ENCODE data around the gene SLC37A1. TPM values are rescaled to one million over a fixed set of nuclear protein-coding genes. Genes with fewer than 3 reads are reported as not detected.

SLC37A1 gene
- total and polyA plus RNA-seq, 9 of the 15 experiments (the other 6 are each of a cell fraction or from before 2014, with no cell fraction given), result 0.06 to 3.4 (median 0.40) TPM

GRCh38 chr21:42555756-42556438 lies 42.2 kb downstream of the SLC37A1 start:
- BruUV-seq (replicated peaks), result no TSS peak
- H3K4me3 ChIP-seq, result no peak overlapping the region
- H3K4me1 ChIP-seq (replicated peaks in 1 of 2; ENCODE audit: control insufficient read depth in 2 of 2, insufficient read depth in 2 of 2, low read length in 2 of 2), result peaks cover 20 to 23% of the 10 kb centered on the region in 2 experiments
- intact Hi-C loops (cut with micrococcal nuclease) (no loop called here), in situ Hi-C loops (cut with MboI) (no loop called here)
- no peaks in the 10 kb centered on the region for H3K9me1 ChIP-seq (ENCODE audit: control insufficient read depth, insufficient read depth, low read length)
- no peak overlapping the region for H3K9ac ChIP-seq (ENCODE audit: insufficient read depth in 1 of 2, low read depth in 2 of 2, low read length in 2 of 2)
- WGBS (ENCODE audit: insufficient coverage, low coverage, missing lambda C conversion rate), result 56% methylated on average over 28 of the region's 28 CpGs
- H3K27ac ChIP-seq (ENCODE audit: extremely low read depth, low read depth, low read length), result no peak overlapping the region
- FAIRE-seq (no peak), ATAC-seq (no peak), DNase-seq (ENCODE audit: extremely low read depth in 1 of 4, low spot score in 3 of 4) (no peak)
- CTCF ChIA-PET (ENCODE audit: low intra/inter-chr PET ratio), result no interaction called here
- H3K27me3 ChIP-seq (ENCODE audit: control insufficient read depth in 2 of 2, insufficient read depth in 2 of 2, low read length in 2 of 2), result peaks cover 0 to 2% of the 10 kb centered on the region in 2 experiments; a peak in 2 of 5 replicates
- POLR2A ChIA-PET, result interaction anchor here (0.6 to 1.1 kb wide), 2 partner anchors 8 to 12 kb away, joined by 3 to 5 read pairs; no protein-coding TSS in a partner anchor
- TF ChIP-seq THAP12 (CRISPR knock-in tag; IDR thresholded peaks at IDR 0.05), result no peak
- no peak for TF ChIP-seq TCF3 (CRISPR knock-in tag; IDR thresholded peaks at IDR 0.05)
- no peak for TF ChIP-seq MBD2 (IDR thresholded peaks at IDR 0.05; ENCODE audit: borderline replicate concordance, low read depth)
- no peak for TF ChIP-seq TCFL5 (CRISPR knock-in tag; conservative IDR thresholded peaks at IDR 0.05)
- TF ChIP-seq FOXA1 (IDR thresholded peaks at IDR 0.05; ENCODE audit: borderline replicate concordance), result no peak
- TF ChIP-seq, protein P1, sequence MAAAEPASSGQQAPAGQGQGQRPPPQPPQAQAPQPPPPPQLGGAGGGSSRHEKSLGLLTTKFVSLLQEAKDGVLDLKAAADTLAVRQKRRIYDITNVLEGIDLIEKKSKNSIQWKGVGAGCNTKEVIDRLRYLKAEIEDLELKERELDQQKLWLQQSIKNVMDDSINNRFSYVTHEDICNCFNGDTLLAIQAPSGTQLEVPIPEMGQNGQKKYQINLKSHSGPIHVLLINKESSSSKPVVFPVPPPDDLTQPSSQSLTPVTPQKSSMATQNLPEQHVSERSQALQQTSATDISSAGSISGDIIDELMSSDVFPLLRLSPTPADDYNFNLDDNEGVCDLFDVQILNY (CRISPR knock-in tag; IDR thresholded peaks at IDR 0.05), result no peak
- no peak for TF ChIP-seq RBM25 (IDR thresholded peaks at IDR 0.05; ENCODE audit: low read depth, low read length, severe bottlenecking)
- H3K4me2 ChIP-seq (ENCODE audit: insufficient read depth, low read length), result no peak overlapping the region
- H2AFZ ChIP-seq (ENCODE audit: low read depth, low read length), result peak overlapping the region; percentile 58
- no peaks in the 10 kb centered on the region; the same call in 1 of the 2 replicates for H3K9me3 ChIP-seq (replicated peaks; ENCODE audit: control insufficient read depth, insufficient read depth, low read depth, low read length)
- H4K20me1 ChIP-seq (replicated peaks; ENCODE audit: control insufficient read depth, insufficient read depth, low read length), result no peaks in the 10 kb centered on the region
- no peaks in the 10 kb centered on the region for H3K79me2 ChIP-seq (ENCODE audit: control insufficient read depth, insufficient read depth, low read length)
- no peaks in the 10 kb centered on the region for H3K36me3 ChIP-seq (ENCODE audit: control insufficient read depth, insufficient read depth, low read length)

All from K562 (cell line).